Hematopoietic multipotent progenitor cell treated with erythropoietin and hydrocortisone succinate and interleukin-3 and kit ligand, for 15 days (in vitro differentiated cells): ENCODE results near the gene SAP30BP.

Experiments
- DNase-seq: peaks from one replicate; pipeline ENCODE4 v3.0.0-alpha.2; 2015; ENCODE audit warnings: low spot score

Gene SAP30BP

DNA sequence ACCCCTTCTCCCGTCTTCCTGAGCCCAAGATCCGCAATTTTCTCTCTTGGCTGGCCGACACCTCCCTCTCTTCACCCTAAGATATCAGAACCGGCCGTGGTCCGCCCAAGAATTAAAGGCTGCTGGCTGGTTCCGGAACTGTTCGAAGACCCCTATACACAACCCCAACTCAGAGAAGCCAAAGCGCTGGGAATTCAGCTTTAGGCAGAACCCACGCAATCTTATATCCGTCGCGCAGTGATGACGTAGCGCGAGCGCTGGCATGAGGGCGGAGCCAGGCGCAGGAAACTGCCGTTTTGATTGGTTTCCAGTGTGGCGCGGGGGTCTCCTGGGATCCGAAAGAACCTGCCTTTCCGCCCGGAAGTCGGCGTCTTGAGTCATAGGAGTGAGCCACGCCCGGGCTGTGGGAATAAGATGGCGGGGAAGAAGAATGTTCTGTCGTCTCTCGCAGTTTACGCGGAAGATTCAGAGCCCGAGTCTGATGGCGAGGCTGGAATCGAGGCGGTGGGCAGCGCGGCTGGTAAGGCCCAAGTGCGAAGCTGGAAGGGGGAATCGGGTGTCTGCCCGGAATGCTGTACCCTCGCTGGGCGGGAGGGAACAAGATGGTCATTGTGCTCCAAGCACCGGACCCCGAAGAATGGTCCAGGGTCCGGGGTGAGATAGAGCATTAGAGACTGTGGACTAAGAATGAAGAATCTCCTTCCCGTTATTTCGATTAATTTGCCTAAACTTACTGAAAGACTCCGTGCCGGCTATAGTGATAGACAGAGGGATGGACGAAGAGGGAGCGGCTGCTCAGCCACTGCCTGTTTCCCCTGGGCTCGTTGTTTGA, at the start of gene SAP30BP, which contains the start of gene RECQL5:
Gene SAP30BP (plus strand): TSS at position 380 of the 832 bp plus-strand sequence. CDS start 35 bp downstream, at position 415.
Gene RECQL5 (minus strand): TSS at position 196 of the 832 bp plus-strand sequence. CDS start 597 bp downstream, outside the sequence.
- peak; percentile 99 for DNase-seq

DNA sequence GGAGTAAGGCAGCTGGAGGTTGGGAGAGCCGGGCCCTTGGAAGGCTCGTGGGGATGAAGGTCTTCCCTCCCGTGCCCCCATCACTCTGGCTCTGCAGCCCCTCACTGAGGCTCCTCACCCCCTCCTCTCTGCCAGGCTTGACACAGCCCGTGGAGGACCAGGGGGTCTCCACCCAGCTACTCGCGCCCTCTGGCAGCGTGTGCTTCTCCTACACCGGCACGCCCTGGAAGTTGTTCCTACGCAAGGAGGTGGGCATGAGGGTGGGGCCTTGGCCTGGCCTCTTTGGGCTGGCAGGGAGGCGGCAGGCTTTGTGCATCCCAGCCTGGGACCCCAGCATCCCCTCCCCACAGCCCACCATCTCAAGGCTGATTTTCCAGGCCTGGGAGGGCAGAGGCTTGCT, 49.5 kb upstream of the SAP30BP start:
- DNase-seq: no peak

DNA sequence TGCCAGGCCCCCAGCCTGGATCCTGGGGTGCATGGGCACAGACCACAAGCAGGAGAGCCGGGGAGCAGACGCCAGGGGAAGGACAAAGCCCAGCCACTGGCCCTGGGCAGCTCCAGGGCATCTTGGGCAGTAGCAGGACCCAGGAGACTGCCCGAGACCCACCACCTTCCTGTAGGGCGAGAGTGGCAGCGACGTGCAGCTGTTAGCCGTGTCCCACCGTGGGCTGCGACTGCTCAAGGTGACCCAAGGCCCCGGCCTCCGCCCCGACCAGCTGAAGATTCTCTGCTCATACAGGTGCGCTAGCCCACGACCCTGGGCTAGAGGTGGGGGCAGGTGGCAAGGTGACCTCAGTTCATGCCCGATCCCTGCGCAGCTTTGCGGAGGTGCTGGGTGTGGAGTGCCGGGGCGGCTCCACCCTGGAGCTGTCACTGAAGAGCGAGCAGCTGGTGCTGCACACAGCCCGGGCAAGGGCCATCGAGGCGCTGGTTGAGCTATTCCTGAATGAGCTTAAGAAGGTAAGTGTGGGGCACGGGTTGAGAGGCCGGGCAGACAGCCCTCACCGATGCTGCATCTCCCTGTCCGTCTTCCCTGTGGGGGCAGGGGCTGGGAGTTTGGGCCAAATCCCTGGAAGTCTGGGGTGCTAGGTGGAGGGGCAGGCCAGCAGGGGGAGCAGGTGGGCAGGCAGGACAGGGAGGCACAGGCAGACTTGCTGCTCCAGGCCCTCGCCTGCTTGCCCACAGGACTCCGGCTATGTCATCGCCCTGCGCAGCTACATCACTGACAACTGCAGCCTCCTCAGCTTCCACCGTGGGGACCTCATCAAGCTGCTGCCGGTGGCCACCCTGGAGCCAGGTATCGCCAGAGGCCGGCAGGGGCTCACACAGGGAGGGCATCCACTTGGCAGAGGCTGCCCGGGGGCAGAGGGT, 47.4 kb upstream of the SAP30BP start:
- DNase-seq: peak; percentile 47

DNA sequence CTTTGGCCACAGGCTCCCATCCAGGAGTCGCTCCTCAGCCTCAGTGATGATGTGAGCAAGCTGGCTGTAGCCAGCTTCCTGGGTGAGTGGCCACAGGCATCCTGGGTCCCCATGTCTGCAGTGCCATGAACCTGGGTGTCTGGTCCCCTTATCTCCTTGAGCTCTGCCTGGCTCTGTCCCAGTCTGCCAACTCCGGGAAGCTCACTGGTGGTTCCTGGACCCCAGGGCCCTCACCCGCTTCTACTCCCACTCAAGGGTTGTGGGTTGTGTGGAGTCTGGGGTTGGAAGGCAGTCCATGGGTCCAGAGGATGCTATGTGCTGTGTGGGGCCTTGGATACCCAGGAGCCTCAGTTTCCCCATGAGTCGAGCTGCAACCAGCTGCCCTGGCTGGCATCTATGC, 45.6 kb upstream of the SAP30BP start:
- DNase-seq: no peak

DNA sequence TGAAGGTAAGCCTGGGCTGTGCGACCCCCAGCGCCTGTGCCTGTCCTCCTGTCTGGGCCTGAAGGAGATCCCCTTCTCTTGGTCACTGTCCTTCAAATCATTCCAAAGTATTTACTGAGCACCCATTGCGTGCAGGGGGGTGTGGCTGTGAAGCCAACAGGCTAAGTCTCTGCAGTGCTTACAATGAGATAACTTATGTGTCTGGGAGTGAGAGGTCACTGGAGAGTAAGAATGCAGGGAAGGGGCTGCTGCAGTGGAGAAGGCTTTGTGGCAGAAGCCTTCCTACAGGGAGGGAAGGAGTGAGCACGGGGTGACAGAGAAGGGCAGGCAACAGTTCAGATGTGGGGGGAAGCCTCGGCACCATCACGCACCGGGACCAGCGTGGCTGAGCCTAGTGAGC, 45.1 kb upstream of the SAP30BP start:
- DNase-seq: no peak

DNA sequence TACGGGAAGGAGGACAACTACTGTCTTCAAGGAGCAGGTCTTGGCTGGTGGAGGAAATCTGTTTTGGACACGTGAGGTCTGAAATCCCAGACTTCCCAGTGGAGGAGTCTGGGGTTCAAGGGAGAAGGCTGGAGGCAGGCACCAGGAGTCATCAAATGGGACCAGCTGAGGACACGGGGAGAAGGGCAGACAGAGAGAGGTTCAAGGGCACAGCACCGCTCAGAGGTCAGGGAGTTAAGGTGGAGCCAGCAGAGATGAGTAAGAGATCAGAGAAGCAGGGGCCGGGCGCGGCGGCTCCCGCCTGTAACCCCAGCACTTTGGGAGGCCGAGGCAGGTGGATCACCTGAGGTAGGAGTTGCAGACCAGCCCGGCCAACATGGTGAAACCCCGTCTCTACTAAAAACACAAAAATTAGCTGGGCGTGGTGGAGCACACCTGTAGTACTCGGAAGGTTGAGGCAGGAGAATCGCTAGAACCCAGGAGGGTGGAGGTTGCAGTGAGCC, 44.3 kb upstream of the SAP30BP start:
- no peak for DNase-seq

DNA sequence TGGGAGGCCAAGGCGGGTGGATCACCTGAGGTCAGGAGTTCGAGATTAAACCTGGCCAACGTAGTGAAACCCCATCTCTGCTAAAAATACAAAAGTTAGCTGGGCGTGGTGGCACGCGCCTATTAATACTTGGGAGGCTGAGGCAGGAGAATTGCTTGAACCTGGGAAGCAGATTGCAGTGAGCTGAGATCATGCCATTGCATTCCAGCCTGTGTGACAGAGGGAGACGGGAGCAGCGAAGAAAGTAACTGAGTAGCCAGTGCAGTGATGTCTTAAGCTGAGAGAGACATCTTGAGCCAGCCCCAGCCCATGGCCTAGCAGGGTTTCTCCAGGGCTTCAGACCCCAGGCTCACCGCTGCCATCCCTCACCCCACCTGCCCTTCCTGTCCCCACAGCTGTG, 43.8 kb upstream of the SAP30BP start:
- DNase-seq: no peak

DNA sequence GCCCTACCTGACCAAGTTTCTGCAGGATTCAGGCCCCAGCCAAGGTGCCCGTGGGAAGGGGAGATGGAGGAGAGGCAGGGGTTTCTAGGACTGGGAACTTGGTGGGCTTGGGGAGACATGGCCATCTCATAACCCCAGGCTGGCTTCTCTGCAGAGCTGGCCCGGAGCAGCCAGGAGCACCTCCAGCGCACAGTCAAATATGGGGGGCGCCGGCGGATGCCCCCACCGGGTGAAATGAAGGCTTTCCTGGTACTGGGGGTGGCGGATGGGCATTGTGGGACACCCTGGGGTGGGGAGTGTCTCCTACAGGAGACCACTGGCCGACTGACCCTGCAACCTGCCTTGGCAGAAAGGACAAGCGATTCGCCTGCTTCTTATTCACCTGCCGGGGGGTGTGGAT, 43.1 kb upstream of the SAP30BP start:
- no peak for DNase-seq

DNA sequence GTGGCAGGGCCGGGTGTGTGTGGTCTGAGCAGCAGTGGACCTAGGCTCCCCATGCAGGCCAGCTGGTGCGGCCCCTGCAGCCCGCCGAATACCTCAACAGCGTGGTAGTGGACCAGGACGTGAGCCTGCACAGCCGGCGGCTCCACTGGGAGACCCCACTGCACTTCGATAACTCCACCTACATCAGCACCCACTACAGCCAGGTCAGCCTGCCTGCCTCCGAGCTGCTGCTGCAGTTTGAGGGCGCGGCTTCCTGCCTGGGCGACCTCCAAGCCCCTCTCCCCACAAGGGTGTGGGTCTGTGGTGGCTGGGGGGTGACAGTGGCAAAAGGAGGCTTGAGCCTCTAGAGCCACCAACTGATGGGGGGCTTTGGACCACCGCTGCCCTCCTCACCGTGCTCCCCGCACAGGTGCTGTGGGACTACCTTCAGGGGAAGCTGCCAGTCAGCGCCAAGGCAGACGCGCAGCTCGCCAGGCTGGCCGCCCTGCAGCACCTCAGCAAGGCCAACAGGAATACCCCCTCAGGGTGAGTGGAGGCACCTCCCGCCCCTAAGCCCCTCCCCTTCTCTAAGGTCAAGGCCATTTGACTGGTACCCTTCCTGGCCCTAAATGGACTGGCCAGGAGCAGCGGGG, 42.3 kb upstream of the SAP30BP start:
- no peak for DNase-seq

DNA sequence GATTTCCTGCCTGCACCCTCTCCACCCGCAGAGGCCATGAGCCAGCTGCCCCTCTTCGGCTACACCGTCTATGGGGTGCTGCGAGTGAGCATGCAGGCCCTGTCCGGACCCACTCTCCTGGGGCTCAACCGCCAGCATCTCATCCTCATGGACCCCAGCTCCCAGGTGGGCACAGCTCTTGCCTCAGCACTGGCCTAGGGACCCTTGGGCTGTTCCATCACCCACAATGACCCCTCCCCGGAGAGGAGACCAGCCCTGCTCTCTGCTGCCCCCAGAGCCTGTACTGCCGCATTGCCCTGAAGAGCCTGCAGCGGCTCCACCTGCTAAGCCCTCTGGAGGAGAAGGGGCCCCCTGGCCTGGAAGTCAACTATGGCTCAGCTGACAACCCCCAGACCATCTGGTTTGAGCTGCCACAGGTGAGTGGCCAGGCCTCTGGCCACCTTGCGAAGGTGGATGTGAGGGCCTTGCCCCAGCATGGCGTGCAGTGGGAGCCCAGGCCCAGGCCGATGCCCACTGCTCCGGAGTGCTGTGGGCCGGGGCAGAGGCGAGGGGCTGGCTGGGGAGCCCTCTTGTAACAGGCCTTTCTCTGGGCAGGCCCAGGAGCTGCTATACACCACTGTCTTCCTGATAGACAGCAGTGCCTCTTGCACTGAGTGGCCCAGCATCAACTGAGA, 41.2 kb upstream of the SAP30BP start:
- no peak for DNase-seq

DNA sequence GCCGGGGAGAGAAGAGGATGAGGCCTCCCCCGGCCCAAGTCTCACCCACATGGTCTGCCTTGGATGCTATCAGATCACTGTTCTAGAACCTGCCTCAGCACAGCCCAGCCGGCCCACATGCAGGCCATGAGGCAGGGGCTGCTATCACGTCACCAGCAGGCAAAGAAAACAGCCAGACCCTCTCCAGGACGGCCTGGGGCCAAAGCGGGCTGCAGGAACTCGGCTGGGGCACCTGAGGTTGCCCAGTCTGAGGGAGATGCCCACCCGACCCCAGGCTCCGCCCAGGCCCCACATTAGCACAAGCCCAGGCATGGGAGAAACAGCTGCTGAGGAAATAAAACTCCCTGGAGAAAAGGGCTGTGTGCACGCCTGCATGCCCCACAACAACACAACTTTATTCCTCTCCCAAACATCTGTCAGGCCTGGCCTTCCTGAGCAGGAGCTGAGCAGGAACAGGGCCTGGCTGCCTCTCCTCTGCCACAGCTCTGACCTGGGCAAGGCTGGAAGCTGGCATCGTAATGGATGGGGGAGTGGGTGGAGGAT, 40.6 kb upstream of the SAP30BP start:
- no peak for DNase-seq

DNA sequence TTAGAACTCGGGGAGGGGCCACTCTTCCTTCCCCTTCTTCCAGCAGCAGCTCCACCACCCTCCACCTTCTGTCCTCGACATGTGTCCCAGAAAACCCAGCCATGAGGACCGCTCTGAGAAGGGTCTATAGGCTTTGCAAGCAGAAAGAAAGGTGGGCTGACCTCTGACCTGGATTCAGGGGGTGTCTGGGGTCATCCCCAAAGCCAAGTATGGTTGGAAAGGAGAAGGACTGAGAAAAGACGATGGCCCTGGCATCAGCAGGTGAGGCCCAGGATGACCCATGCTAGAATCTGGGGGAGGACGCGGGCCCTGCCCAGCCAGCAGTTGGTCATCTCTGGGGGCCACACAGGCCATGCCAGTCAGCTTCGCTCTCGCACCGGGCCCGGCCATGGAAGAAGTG, 40.0 kb upstream of the SAP30BP start:
- no peak for DNase-seq

DNA sequence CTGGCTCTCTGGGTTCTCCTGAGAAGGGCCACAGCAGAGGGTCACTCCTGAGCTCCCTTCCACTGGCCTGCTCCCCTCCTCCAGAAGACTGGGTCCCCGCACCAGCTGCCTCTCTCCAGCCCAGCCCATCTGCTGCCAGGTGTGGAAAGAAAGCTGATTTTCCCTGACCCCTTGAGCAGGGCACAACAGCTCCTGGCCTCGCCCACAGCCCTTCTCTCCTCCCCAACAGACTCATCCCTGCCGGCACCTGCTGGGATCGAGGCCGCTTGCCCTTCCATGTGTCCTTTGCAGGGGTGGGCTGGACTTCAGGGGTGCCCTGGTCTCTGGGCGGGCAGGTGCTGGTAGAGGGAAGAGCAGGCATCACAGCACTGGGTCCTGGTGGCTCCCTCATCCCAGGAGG, 38.7 kb upstream of the SAP30BP start:
- no peak for DNase-seq

DNA sequence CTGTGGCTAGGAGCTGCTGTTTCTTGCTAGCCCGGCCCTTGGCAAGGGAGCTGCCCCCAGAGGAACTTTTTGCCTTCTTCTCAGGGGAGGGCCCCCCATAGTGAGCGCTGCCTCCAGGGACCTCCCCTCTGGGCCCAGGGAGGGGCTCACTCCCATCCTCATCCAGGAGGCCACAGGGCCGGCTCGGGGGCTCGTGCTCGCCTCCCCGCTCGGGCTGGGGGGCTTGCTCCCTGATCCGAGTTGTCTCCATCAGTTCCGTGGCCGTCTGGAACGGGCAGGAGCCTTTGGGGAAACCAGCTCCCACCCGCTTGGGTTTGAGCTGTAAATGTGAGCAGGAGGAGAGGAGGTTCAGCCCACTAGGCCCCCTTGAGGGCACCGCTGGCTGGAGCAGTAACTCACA, 38.0 kb upstream of the SAP30BP start:
- no peak for DNase-seq

DNA sequence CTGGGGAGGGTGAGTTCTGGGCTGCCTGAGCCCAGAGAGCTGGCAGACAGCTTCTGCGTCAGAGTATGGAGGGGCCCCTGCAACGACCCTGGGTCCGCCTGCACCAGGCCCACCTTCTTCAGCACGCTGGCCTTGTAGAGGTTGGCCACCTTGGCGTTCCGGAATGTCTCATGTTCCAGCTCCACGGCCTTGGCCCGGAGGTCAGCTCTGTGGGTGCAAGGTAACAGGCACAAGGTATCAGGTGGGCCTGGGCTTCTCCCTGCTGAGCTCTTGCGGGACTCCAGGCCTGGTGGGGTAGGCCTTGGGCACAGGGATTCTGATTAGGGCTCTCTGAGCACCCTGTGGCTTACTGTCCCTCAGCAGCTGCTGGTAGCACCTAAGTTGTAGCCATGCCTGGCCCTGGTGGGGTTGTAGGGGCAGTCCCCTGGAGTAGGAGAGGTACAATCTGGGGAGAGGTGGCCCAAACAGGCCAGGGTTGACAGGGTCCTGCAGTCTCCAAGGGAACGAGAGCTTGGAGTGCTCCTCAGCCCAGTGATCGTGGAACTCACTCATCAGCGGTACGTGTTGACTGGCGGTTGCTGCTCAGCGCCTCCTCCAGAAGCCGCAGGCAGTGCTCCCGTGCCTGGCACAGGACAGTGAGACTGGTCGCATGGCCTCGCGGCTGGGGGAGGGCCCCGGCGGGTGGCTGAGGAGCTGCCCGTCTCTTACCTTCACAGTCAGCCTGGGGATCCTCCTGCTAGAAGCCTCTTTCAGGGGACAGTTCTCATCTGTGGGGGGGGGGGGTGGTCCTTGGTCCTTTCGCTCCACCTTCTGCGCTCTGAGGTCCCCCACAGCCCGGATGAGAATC, 36.8 kb upstream of the SAP30BP start:
- DNase-seq: no peak

DNA sequence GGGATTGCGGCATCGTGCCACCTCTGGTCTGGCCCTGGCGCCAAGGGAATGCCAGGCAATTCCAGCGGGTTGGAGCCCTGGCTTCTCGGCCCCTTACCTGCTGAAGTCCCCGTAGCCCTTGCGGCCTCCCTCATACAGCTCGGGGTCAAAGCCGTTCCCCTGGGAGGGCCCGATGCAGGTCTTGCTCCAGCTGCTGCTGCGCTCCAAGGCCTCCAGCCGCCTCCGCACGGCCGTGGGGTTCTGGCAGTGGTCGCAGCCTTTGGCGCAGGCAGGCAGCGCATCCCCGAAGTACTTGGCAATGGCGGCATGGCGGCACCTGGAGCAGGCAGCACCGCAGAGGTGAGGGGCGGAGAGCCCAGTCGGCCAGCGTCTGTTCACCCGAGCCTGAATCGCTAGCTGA, 35.8 kb upstream of the SAP30BP start:
- DNase-seq: no peak

DNA sequence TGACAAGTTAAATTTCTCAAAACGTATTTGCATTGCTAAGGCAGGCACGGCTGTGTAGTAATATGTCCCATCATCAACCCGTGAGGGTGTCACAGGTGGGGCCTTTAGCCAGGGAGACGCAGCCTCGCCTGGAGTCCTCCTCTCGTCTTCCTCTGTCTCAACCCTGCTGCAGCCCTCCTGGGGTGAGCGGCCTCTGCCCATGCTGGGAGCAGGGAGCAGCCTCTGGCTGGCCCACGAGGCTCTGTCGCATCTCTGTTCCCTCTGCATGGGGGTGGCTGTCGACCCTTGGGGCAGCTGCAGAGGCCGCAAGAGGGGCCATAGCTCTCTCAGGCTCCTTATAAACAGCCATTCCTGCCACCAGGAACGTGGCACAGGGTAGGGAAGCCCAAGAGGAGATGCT, 34.7 kb upstream of the SAP30BP start:
- no peak for DNase-seq

DNA sequence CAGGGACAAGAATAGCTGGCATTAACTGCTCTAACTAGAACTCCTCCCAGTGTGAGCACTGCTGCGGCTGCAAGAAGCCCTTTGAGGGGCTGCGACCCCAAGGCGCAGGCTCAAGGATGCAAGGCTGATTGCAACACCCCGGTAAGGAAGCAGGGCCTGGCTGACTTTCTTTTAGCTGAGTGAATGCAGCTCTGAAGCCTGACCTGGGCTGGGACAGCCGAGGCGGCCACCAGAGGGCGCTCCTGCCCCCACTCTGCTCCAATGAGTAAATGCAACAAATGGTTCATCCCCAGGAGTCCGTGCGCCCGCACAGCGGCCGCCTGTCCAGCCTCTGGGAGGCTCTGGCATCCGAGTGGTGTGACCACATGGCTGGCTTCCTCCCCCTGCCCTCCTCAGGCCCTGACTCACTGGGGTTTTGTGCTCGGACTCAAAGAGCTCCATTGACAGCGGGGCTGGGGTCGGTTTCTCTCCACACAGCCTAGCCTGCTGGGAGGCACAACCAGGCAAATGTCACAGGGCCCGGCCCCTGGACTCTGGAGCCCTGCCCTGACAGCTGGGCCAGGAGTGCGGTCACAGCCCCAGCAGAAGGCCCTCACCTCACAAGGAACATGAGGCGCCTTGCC, 34.2 kb upstream of the SAP30BP start, which contains the start of gene SMIM5:
Gene SMIM5 (plus strand): TSS at position 572 of the 623 bp plus-strand sequence. CDS start 6,768 bp downstream, outside the sequence.
- DNase-seq: peak; percentile 88

DNA sequence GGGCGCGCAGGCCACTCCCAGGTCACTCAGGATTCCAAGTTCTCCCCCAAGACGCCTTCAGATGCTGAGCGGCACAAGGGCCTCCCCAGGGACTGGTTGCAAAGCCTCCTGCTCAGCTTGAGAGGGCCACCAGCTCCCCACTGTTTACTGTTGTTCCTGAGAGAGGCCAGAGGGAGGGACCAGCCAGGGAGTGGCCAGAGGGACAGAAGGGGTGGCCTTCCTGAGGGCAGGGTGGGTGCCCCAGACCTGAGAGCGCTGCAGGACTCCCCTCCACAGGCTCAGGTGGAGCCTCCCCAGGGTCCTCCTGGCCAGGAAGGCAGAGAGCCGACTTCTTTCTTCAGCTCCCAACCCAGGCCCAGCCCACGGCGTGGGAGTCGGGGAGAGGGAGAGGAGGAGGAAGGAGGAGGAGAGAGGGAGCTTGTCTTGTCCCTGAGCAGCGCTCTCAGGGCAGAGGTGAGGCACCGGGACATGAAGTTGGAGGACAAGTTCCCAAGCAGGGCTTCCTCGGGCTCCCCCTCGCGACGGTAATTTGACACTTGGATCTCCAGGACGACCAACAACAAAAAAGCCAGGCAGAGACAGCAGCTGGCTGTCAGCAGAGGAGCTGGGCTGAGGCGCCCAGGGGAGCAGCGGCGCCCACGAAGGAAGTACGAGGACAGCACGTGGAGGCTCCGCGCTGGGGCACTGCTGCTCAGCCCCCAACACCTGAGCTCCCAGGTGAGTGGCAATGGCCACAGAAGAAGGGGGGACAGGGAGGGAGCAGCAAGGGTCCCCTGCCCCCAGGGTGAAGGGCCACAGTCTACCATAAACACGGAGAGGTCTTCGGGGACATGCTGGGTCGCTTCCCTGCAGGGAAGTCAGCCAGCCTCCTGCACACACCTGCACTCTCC, 33.4 kb upstream of the SAP30BP start:
- peak; percentile 93 for DNase-seq
